H1 (cell line): Measurements from ENCODE around the gene SEC62. TPM values are rescaled to one million over a fixed set of nuclear protein-coding genes. Genes with fewer than 3 reads are reported as not detected.

Source experiments
- CTCF ChIA-PET: fragments of 300-600 bp; sonication (Branson Sonifier 250); formaldehyde crosslinking; loops from one replicate; lab custom pipeline; 2021; ENCODE audit not compliant: partially characterized antibody; lab: Charles Lee
- POLR2A ChIA-PET: fragments of 300-600 bp; sonication (Branson Sonifier 250); formaldehyde crosslinking; loops from one replicate; lab custom pipeline; 2021; ENCODE audit warnings: inconsistent platforms; ENCODE audit not compliant: partially characterized antibody; lab: Charles Lee
- DNase-seq, 2 experiments: peaks; one replicate each; pipeline versions ENCODE4 v3.0.0 to v3.0.0-alpha.2; 2010 to 2022; ENCODE audit warnings: low spot score in 2 of 2, low read depth in 1 of 2, mixed read lengths in 1 of 2
- FAIRE-seq: peaks from 2 replicates; lab custom pipeline; 2011; peaks lifted over from hg19 to GRCh38; lab: Jason Lieb, UNC
- H2AFZ ChIP-seq: 2 replicates; pipeline ENCODE4 v1.8.1; 2012; ENCODE audit warnings: low read length, inconsistent platforms
- H2AK5ac ChIP-seq: 2 replicates; pipeline ENCODE4 v1.6.1; 2013; ENCODE audit warnings: low read depth, low read length
- H2BK120ac ChIP-seq: replicated peaks from 2 replicates; pipeline ENCODE3; 2013; ENCODE audit warnings: low read depth, low read length, inconsistent platforms
- H2BK12ac ChIP-seq: 2 replicates; pipeline ENCODE4 v1.6.1; 2013; ENCODE audit warnings: low read depth, low read length
- H2BK15ac ChIP-seq: 2 replicates; pipeline ENCODE4 v1.6.1; 2013; ENCODE audit warnings: low read length
- H2BK20ac ChIP-seq: 2 replicates; pipeline ENCODE4 v1.6.1; 2013; ENCODE audit warnings: low read length
- H2BK5ac ChIP-seq: 2 replicates; pipeline ENCODE4 v1.6.1; 2013; ENCODE audit warnings: low read depth, low read length
- H3K14ac ChIP-seq: 2 replicates; pipeline ENCODE4 v1.6.1; 2013; ENCODE audit warnings: inconsistent platforms; ENCODE audit not compliant: insufficient read length
- H3K18ac ChIP-seq: 2 replicates; pipeline ENCODE4 v1.6.1; 2013; ENCODE audit warnings: low read length; ENCODE audit errors: extremely low read depth
- H3K23ac ChIP-seq: 2 replicates; pipeline ENCODE4 v1.6.1; 2013; ENCODE audit warnings: inconsistent platforms; ENCODE audit not compliant: insufficient read length
- H3K23me2 ChIP-seq: 2 replicates; pipeline ENCODE4 v1.6.1; 2013; ENCODE audit warnings: low read depth, low read length
- H3K27ac ChIP-seq: 2 replicates; pipeline ENCODE4 v1.6.1; 2011; ENCODE audit warnings: low read depth, low read length, inconsistent platforms
- H3K27me3 ChIP-seq, 4 experiments: replicated peaks in 1 of 4; 1 replicate in 1 of 4; 2 replicates in 3 of 4; pipeline versions ENCODE4 v1.6.1 to v1.8.1; 2011 to 2013; ENCODE audit warnings: low read length in 3 of 4, mild to moderate bottlenecking in 3 of 4, inconsistent platforms in 2 of 4, mixed read lengths in 2 of 4, moderate library complexity in 1 of 4; ENCODE audit not compliant: control insufficient read depth in 3 of 4, insufficient read depth in 3 of 4; ENCODE audit errors: extremely low read depth in 1 of 4
- H3K36me3 ChIP-seq, 4 experiments: 2 replicates each; pipeline versions ENCODE4 v1.6.1 to v1.8.1; 2011 to 2013; ENCODE audit warnings: mild to moderate bottlenecking in 4 of 4, low read length in 3 of 4, moderate library complexity in 2 of 4, control low read depth in 1 of 4, inconsistent platforms in 1 of 4; ENCODE audit not compliant: insufficient read depth in 4 of 4, control insufficient read depth in 2 of 4
- H3K4ac ChIP-seq: replicated peaks from 2 replicates; pipeline ENCODE3; 2013; ENCODE audit warnings: low read length, low read depth, mixed read lengths, inconsistent platforms; ENCODE audit not compliant: insufficient read length
- H3K4me1 ChIP-seq, 4 experiments: replicated peaks in 1 of 4; 1 replicate in 1 of 4; 2 replicates in 3 of 4; pipeline versions ENCODE4 v1.6.1 to v1.8.1; 2011 to 2013; ENCODE audit warnings: low read length in 3 of 4, inconsistent platforms in 2 of 4, mixed read lengths in 1 of 4; ENCODE audit not compliant: insufficient read depth in 4 of 4, control insufficient read depth in 3 of 4
- H3K4me2 ChIP-seq, 2 experiments: 2 replicates each; pipeline versions ENCODE4 v1.6.1 to v1.8.1; 2011 to 2013; ENCODE audit warnings: low read depth in 2 of 2, low read length in 2 of 2, control low read depth in 1 of 2, inconsistent platforms in 1 of 2, mild to moderate bottlenecking in 1 of 2; ENCODE audit not compliant: insufficient read depth in 1 of 2
- H3K4me3 ChIP-seq, 4 experiments: fragments of 200-600, 300-600 bp in 1 of 4; sonication (generic), shearing (Covaris generic), sonication (Bioruptor Twin) in 1 of 4; 2 replicates each; pipeline versions ENCODE4 v1.5.1 to v1.8.1; 2011 to 2016; ENCODE audit warnings: low read length in 4 of 4, low read depth in 3 of 4, control low read depth in 2 of 4, inconsistent platforms in 2 of 4, mild to moderate bottlenecking in 2 of 4, mixed read lengths in 1 of 4, moderate library complexity in 1 of 4; ENCODE audit not compliant: insufficient read depth in 2 of 4; ENCODE audit errors: extremely low read depth in 1 of 4
- H3K56ac ChIP-seq: replicated peaks from 2 replicates; pipeline ENCODE3; 2013; ENCODE audit warnings: low read depth, mild to moderate bottlenecking, mixed read lengths, low read length, inconsistent platforms; ENCODE audit not compliant: insufficient read length
- H3K79me1 ChIP-seq: 2 replicates; pipeline ENCODE4 v1.6.1; 2013; ENCODE audit warnings: low read depth, low read length, control low read depth
- H3K79me2 ChIP-seq, 2 experiments: 2 replicates each; pipeline versions ENCODE4 v1.6.1 to v1.8.1; 2012 to 2013; ENCODE audit warnings: low read length in 2 of 2, mild to moderate bottlenecking in 2 of 2, inconsistent platforms in 1 of 2; ENCODE audit not compliant: insufficient read depth in 2 of 2, control insufficient read depth in 1 of 2
- H3K9ac ChIP-seq, 4 experiments: replicated peaks in 1 of 4; 1 replicate in 1 of 4; 2 replicates in 3 of 4; pipeline versions ENCODE4 v1.6.1 to v1.8.1; 2011 to 2013; ENCODE audit warnings: low read depth in 3 of 4, low read length in 3 of 4, control low read depth in 2 of 4, mild to moderate bottlenecking in 2 of 4, moderate library complexity in 2 of 4, inconsistent platforms in 1 of 4; ENCODE audit errors: extremely low read depth in 1 of 4
- H3K9me3 ChIP-seq, 2 experiments: 2 replicates each; pipeline versions ENCODE4 v1.6.1 to v1.8.1; 2012 to 2013; ENCODE audit warnings: mild to moderate bottlenecking in 2 of 2, moderate library complexity in 2 of 2, control low read depth in 1 of 2, inconsistent platforms in 1 of 2, low read depth in 1 of 2, low read length in 1 of 2, mixed read lengths in 1 of 2; ENCODE audit not compliant: insufficient read depth in 2 of 2
- H4K20me1 ChIP-seq, 2 experiments: replicated peaks in 1 of 2; 2 replicates each; pipeline versions ENCODE3 to v1.8.1; 2011 to 2013; ENCODE audit warnings: inconsistent platforms in 2 of 2, low read length in 2 of 2, mild to moderate bottlenecking in 1 of 2; ENCODE audit not compliant: insufficient read depth in 2 of 2, control insufficient read depth in 1 of 2
- H4K5ac ChIP-seq: 2 replicates; pipeline ENCODE4 v1.6.1; 2013; ENCODE audit warnings: low read length, low read depth, mixed read lengths, inconsistent platforms; ENCODE audit not compliant: insufficient read length
- H4K8ac ChIP-seq: 2 replicates; pipeline ENCODE4 v1.8.0; 2013; ENCODE audit warnings: mild to moderate bottlenecking, moderate library complexity, low read length, inconsistent platforms; ENCODE audit not compliant: insufficient read depth; ENCODE audit errors: extremely low read depth
- H4K91ac ChIP-seq: replicated peaks from 2 replicates; pipeline ENCODE3; 2013; ENCODE audit warnings: low read length, mixed read lengths, inconsistent platforms; ENCODE audit not compliant: insufficient read length
- BRCA1 ChIP-seq: IDR thresholded peaks from 2 replicates; pipeline ENCODE4 v1.6.1; 2012; ENCODE audit warnings: low read depth, low read length, improper control_type of control experiment
- CEBPB ChIP-seq: IDR thresholded peaks from 2 replicates; pipeline ENCODE4 v1.6.1; 2012; ENCODE audit warnings: low read depth, low read length
- E2F6 ChIP-seq: IDR thresholded peaks from 2 replicates; pipeline ENCODE4 v1.6.1; 2012; ENCODE audit warnings: inconsistent platforms
- JUND ChIP-seq: IDR thresholded peaks from 2 replicates; pipeline ENCODE4 v1.6.1; 2011; ENCODE audit warnings: mild to moderate bottlenecking, improper control_type of control experiment, low read length
- KDM4A ChIP-seq: IDR thresholded peaks from one replicate; pipeline ENCODE4 v1.7.1; 2012; ENCODE audit warnings: low read depth, mild to moderate bottlenecking, moderate library complexity, low read length, inconsistent platforms; ENCODE audit not compliant: severe bottlenecking
- NRF1 ChIP-seq: IDR thresholded peaks from 2 replicates; pipeline ENCODE4 v1.6.1; 2011; ENCODE audit warnings: mild to moderate bottlenecking, low read depth, low read length, improper control_type of control experiment
- PHF8 ChIP-seq: fragments of 200-600 bp; sonication (generic); conservative IDR thresholded peaks from 2 replicates; pipeline ENCODE4 v1.7.1; 2012; ENCODE audit warnings: low read depth, mild to moderate bottlenecking, inconsistent platforms, low read length, moderate library complexity
- POLR2AphosphoS5 ChIP-seq: IDR thresholded peaks from 2 replicates; pipeline ENCODE4 v1.6.1; 2011; ENCODE audit warnings: low read depth, low read length
- SIN3A ChIP-seq, 2 experiments: IDR thresholded peaks in 1 of 2; conservative IDR thresholded peaks in 1 of 2; 2 replicates each; pipeline ENCODE4 v1.6.1; 2011 to 2012; ENCODE audit warnings: low read length in 2 of 2, improper control_type of control experiment in 1 of 2, low read depth in 1 of 2, mild to moderate bottlenecking in 1 of 2
- SIRT6 ChIP-seq: IDR thresholded peaks from one replicate; pipeline ENCODE4 v1.7.1; 2012; ENCODE audit warnings: low read length, inconsistent platforms
- SP1 ChIP-seq: IDR thresholded peaks from 2 replicates; pipeline ENCODE4 v1.6.1; 2011; ENCODE audit warnings: low read depth, low read length
- WGBS, 2 experiments: shearing (Covaris generic) in 1 of 2; methylation state at CpG; one replicate each; pipeline versions ENCODE4 v1.1.6 to v1.1.7; 2013 to 2015; ENCODE audit warnings: low lambda C conversion rate in 2 of 2, mixed read lengths in 2 of 2, inconsistent platforms in 1 of 2, low coverage in 1 of 2, missing lambda C conversion rate in 1 of 2; ENCODE audit not compliant: insufficient replicate concordance in 2 of 2, insufficient coverage in 1 of 2, insufficient read length in 1 of 2; ENCODE audit errors: extremely low coverage in 1 of 2, missing lambda C conversion rate in 1 of 2; 5-methylcytosine and 5-hydroxymethylcytosine counted together
- polyA plus RNA-seq, 7 experiments: library from polyadenylated mRNA; depleted of rRNA in 3 of 7; stranded (reverse) in 5 of 7; unstranded in 2 of 7; fragments of >200 nt in 5 of 7; fragments of 200-250 nt in 2 of 7; gene quantifications; 1 replicate in 5 of 7; 2 replicates in 1 of 7; 4 replicates in 1 of 7; pipeline versions ENCODE4 v1.2.1 to v1.2.3, GENCODE V29; 2011 to 2013; ENCODE audit warnings: missing spikeins in 2 of 7, mixed read lengths in 2 of 7
- total RNA-seq: library from RNA; stranded (reverse); fragmentation: NEBNext Ultra II Directional; extraction: Animal tissue kit (Norgen Biotek cat#: 25700); gene quantifications from 2 replicates; pipeline ENCODE4 v1.2.1, GENCODE V29; 2021

SEC62 gene
- total and polyA plus RNA-seq, 2 of the 8 experiments (the other 6 are each of a cell fraction or from before 2014, with no cell fraction given): 67.8 to 113 TPM

- FAIRE-seq (no peak), DNase-seq (no peak)
- no peak overlapping the region for H2AK5ac ChIP-seq
- no peak overlapping the region for H3K23ac ChIP-seq
- POLR2A ChIA-PET: no interaction called here
- CTCF ChIA-PET: interaction anchor here (0.7 kb wide), 3 partner anchors 11 to 1445 kb away, joined by 3 to 5 read pairs (median 5); no protein-coding TSS in a partner anchor
- H2AFZ ChIP-seq: no peak overlapping the region
- WGBS, 2 experiments: 82% methylated on average over 5 of the region's 5 CpGs; no CpG with 5 or more reads in 1 of the 2 experiments
- no peaks in the 10 kb centered on the region for H4K20me1 ChIP-seq
- H3K18ac ChIP-seq: no peak overlapping the region
- no peak overlapping the region for H4K8ac ChIP-seq
- H2BK20ac ChIP-seq: no peak overlapping the region
- no peak overlapping the region for H3K56ac ChIP-seq
- no peak overlapping the region for H2BK15ac ChIP-seq
- peaks cover 0 to 3% of the 10 kb centered on the region in 2 experiments; a peak in 2 of 4 replicates for H3K9me3 ChIP-seq
- H3K23me2 ChIP-seq: no peaks in the 10 kb centered on the region
- no peaks in the 10 kb centered on the region for H3K4me1 ChIP-seq
- no peak overlapping the region for H2BK12ac ChIP-seq
- H3K4me3 ChIP-seq: no peak overlapping the region
- no peak overlapping the region for H3K4me2 ChIP-seq
- H4K91ac ChIP-seq: no peak overlapping the region
- no peaks in the 10 kb centered on the region for H3K79me2 ChIP-seq
- H3K14ac ChIP-seq: no peak overlapping the region
- no peaks in the 10 kb centered on the region for H3K36me3 ChIP-seq
- H2BK120ac ChIP-seq: no peak overlapping the region
- H3K4ac ChIP-seq: no peak overlapping the region
- H3K79me1 ChIP-seq: no peaks in the 10 kb centered on the region
- TF ChIP-seq BRCA1 (no peak), SIN3A (conservative IDR thresholded peaks at IDR 0.05 in 1 of 2, IDR thresholded peaks at IDR 0.05 in 1 of 2; ENCODE audit: low read depth in 1 of 2, low read length in 2 of 2) (no peak), JUND (no peak), KDM4A (no peak), SP1 (no peak), POLR2AphosphoS5 (no peak), SIRT6 (no peak), E2F6 (no peak), NRF1 (no peak), CEBPB (no peak), PHF8 (no peak)
- H4K5ac ChIP-seq: no peak overlapping the region
- H3K27ac ChIP-seq: no peak overlapping the region
- H2BK5ac ChIP-seq: no peak overlapping the region
- H3K27me3 ChIP-seq: no peaks in the 10 kb centered on the region
- H3K9ac ChIP-seq: no peak overlapping the region
Measured at GRCh38 chr3:169939751-169940150, 26.9 kb upstream of the SEC62 start.
